Hepatocyte (in vitro differentiated cells): ENCODE results near the gene ALOXE3.

ENCODE experiments used
- EZH2phosphoT487 ChIP-seq: fragments of 200-600 bp; sonication (generic); IDR thresholded peaks from one replicate; pipeline ENCODE4 v1.6.1; 2018; ENCODE audit warnings: antibody characterized with exemption, mild to moderate bottlenecking, low read depth, moderate library complexity; ENCODE audit not compliant: unreplicated experiment, severe bottlenecking
- TF ChIP-seq, protein P1 (sequence below): fragments of 200-600 bp; sonication (generic); IDR thresholded peaks from 2 replicates; pipeline ENCODE4 v1.5.1; 2016; ENCODE audit warnings: antibody characterized with exemption, mild to moderate bottlenecking; ENCODE audit not compliant: poor library complexity

DNA sequence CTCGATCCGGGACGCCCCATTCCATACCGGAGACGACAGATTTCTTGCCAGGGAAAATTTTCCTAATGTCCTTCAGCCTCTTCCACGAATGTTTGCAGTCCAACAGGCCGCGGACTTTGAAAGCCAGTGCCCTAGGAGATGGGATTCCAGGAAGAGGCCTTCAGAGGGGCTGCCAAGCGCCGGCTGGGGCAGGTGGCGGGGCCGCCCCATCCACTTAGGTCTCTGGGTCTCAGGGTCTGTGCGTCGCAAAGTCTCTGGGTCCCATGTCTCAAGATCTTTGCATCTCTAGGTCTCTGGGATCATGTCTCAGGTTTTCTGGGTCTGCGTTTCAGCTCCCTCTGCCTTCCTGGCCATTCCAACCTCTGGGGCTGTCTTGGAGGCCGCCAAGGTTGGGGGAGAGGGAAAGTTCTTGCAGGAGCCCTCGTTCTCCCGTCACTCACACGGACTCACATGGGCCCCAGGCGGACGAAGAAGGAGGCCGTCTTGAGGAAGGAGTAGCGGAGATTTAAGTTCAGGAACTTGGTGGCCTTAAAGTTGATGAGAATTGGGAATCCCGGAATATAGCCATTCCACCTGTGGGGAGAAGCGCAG is 38.0 kb downstream of the ALOXE3 start:
- TF ChIP-seq, protein P1, sequence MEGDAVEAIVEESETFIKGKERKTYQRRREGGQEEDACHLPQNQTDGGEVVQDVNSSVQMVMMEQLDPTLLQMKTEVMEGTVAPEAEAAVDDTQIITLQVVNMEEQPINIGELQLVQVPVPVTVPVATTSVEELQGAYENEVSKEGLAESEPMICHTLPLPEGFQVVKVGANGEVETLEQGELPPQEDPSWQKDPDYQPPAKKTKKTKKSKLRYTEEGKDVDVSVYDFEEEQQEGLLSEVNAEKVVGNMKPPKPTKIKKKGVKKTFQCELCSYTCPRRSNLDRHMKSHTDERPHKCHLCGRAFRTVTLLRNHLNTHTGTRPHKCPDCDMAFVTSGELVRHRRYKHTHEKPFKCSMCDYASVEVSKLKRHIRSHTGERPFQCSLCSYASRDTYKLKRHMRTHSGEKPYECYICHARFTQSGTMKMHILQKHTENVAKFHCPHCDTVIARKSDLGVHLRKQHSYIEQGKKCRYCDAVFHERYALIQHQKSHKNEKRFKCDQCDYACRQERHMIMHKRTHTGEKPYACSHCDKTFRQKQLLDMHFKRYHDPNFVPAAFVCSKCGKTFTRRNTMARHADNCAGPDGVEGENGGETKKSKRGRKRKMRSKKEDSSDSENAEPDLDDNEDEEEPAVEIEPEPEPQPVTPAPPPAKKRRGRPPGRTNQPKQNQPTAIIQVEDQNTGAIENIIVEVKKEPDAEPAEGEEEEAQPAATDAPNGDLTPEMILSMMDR = no peak
- no peak for TF ChIP-seq EZH2phosphoT487
